HS-27A (cell line): ENCODE results near the gene OTULIN.

ENCODE experiments used
- DNase-seq: peaks from one replicate; pipeline ENCODE4 v3.0.0-alpha.2; 2012; ENCODE audit warnings: low read depth, missing footprints

OTULIN gene

DNA sequence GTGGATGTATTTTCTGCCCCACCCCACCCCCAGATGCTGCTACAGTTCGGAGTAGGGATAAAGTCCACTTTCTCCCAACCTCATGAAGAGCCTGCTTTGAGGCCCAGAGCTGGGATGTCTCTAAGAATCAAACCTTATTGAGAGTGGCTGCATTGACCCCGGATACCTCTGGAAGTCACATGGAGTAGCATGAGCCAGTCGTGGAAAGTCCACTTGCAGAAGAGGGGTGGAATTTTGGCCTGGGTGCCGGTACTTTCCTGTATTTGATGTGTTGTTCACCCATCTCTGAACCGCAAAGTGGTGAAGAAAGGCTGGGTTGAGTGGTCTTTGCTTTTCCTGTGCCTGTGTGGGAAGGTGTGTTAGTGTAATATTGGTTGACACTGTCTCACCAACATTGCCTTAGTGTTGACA lies 3.7 kb downstream of the OTULIN start:
- no peak for DNase-seq

DNA sequence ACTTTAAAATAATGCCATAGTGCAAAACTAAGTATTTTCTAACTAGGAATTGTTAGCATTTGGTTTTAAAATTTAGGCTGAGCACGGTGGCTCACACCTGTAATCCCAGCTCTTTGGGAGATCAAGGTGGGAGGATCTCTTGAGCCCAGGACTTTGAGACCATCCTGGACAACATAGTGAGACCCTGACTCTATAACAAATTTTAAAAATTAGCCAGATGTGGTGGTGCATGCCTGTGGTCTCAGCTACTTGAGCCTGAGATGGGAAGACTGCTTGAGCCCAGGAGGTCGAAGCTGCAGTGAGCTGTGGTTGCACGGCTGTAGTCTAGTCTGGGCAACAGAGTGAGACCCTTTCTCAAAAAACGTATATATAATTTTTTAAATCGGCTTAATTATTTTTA lies 4.9 kb downstream of the OTULIN start:
- no peak for DNase-seq

DNA sequence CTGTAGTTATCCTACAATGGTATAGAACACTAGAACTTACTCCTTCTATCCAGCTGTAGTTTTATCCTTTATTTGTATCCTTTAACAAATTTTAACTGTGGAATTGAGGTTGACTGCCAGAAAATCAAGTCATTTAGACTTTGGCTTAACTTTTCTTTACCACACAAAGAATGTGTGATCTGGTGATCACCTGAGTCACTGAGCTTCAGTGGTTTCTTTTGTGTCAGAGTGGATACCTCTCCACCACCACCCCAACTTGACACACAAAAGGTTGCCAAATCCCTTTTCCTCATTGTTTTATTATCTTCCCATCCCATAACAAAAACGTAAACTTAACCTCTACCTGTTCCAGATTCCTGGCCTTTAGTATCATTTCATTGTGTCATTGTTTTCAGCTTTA lies 5.5 kb downstream of the OTULIN start:
- DNase-seq = no peak

DNA sequence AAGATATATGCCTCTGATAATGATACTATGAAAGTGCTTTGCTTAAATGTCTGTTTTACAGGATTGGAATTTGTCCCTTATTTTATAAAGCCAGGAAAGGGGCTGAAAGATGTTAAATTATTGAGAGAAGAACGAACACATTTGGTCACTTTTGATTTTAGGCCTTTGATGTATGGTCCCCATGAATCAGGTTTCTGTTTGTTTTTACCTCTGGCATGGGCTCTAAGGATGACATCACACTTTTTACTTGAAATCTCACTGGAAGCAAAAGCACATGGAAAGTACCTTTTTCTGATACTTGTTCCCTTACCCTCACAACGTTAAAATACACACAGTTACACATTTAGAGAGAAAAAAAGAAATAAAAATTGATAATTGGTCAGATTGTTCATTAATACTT lies 6.9 kb downstream of the OTULIN start:
- no peak for DNase-seq

DNA sequence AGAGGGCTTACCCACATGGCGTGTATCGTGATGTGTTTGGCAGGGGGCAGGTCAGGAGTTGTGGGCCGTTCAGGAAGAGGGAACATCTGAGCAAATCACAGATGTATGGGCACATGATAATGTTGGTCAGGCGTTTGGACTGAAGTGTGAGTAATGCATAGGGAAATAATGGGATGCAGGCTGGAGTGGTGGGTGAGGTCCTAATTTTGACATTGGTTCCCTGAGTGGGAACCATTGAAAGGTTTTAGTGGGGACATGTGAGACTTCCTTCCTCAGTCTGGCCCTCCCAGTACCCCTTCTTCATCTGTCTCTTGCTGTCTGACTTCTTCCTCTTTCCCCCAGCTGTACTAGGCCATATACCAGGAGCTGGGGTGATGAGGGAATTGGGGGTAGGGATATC lies 7.6 kb downstream of the OTULIN start:
- no peak for DNase-seq

DNA sequence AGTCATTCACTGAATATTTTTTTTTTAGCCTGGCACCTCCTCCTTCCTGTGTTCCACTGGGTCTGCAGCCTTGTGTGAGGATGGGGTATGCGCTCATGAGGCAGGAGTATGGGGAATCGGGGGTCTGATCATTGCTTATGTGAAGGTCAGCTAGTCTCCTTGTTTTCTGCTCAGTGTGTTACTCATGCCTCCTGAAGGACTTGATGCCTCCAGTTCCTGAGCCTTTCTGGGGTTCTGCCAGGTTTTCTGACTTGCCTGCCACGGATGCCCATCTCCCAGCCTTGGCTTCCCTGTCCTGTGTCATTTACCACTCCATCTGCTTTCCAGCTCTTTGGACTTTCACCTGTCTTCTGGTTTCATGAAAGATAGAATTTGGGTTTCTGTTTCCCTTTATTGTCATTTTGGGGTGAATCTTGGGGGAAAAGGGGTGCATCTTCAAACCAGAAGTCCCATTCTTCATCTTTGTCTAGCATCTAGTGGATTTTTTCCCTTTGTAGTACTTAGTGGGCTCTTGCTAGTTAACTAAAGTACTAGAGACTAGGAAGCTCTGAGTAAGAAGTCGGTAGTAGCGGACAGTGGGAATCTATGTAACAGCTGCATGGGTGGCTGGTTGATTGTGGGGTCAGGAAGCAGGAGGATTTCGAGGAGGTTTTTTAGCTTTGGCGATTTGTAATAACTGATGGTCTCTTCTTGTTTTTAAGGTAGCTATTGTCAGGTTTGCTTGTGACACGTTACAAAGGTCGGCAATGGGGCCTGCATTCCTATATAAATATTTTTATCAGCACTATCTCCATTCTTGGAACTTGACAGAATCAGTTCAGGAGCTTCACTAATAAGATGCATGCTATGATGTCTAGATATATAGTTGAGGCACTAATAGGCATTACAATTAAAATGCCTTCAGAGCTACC lies 8.2 kb downstream of the OTULIN start:
- no peak for DNase-seq

DNA sequence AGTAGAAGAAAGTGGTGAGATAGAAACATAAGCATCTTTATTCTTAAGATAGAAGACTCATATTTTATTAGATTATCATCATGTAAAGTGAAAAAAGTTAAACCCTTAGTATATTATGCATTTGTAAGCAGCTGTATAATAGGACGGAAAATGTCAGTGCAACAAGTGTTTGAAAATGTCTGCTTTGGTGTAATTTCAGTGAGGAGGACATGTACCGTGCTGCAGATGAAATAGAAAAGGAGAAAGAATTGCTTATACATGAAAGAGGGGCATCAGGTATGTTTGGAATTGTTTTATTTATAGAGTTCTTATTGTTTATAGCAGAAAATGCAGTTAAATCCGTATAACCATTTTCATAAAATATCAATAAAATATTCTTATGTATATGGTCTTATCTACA lies 8.9 kb downstream of the OTULIN start:
- DNase-seq = no peak

DNA sequence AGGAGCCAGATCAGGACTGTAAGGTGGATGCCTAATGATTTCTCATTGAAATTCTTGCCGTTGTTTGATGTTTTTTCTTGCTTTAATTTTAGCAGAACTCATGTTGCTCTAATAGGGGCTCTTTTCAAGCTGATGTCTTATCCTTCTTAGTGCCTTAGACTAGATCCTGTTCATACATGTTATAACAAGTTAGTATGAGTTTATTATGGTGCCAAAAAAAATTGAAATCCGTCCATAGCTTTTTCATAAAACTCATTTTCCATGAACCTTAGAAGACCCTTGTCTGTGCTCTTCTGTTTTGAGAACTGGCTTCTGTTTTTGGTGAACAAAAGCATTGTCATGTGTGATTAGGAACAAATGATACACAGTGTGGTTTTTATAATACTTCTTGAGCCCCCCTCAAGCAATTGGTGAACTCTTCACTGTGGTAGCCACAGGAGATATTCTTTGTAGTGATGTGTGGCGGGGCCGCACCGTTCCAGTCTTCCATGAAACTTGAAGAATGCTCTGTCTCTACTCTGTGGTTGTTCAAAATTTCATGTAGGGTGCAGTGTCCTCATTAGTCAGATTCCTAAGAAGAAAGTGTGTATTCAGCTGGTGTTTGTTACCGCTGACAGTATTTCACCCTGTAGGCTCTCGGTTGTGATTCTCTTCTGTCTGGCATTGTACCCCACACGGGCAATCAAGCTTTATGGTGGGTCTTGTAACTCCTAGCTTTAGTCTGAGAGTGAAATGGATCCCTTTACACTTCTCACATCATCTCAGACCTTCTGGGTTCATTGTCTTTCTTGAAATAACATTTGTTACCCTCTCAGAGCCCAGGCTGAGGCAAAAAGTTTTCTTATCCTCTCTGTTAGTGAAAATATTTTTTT lies 10.7 kb downstream of the OTULIN start:
- no peak for DNase-seq

DNA sequence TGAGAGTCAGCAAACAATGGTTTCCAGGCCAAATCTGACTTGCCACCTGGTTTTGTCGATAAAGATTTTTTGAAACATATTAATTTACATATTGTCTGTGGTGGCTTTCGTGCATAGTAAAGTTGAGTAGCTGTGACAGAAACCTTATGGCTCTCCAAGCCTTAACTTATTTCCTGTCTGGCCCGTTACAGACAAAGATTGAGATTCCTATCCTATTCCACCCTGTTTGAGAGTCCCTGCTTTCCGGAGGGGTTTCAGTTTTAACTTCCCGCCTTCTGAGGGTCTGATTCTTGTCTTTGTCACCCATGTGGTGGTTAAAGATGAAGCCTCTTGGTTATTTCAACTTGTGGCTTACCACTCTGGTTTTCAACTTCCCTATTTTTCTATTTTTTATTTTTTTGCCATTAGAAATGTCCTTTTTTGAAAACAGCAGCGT lies 11.4 kb downstream of the OTULIN start:
- DNase-seq = no peak

DNA sequence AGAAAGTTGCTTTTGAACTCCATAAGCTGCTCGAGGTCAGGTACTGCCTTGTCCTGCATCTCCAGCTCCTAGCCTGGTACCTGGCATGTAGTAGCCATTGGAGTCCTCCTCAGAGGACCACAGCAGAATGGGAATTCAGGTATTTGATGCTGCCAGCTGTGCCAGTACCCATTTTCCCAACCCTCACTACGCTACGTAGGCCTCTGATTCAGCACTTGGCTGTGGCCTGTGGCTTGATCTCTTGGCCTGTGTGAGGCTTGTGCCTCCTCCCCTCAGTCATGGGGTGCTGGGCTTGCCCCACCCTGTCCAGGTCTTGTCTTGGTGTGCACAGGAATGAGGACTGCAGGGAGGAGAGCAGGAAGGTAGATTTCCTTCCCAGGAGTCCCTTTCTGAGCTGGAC lies 11.8 kb downstream of the OTULIN start:
- no peak for DNase-seq

DNA sequence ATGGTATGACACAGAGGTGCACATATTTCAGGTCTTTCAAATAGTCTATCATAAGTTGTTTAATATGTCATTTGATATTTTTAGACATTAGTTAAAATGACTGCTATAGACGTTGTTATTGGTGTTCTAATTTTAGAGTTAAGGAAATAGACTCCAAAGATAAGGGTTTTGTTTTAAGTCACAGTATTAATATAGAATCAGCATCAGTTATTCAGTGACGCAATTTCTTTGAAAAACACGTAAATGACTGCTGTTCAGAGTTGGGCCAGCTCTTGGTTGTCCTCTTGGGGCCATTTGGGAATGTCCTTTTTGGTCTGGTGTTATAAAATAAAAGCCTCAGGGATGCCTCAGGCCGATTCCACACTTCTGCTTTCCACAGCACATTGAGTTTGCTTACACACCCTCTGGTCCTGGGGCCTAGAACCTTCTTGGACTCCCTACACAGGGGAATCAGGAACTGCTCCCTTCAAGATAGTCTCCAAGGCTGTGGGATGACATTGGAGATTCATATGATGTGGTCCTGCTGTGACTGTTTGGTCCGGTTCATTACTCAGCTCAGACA lies 14.3 kb downstream of the OTULIN start:
- DNase-seq = no peak

DNA sequence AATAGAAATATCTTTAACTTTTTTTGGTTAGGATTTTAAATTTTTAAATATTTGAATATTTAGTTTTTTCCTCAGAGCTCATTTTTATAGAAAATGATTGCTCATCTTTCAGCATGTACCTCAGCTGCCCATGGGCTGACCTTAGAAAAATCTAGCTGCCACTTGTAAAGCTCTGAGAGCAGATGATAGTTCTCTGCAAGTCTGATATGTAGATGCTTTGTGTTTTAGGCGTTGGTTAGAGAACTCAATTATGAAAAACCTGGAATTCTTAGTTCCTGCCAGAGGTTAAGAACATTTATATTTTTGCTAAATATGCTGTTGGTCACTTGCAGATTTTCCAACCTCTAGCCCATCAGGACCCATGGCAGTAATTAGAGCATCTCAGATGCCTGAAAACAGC lies 15.1 kb downstream of the OTULIN start:
- DNase-seq = no peak

DNA sequence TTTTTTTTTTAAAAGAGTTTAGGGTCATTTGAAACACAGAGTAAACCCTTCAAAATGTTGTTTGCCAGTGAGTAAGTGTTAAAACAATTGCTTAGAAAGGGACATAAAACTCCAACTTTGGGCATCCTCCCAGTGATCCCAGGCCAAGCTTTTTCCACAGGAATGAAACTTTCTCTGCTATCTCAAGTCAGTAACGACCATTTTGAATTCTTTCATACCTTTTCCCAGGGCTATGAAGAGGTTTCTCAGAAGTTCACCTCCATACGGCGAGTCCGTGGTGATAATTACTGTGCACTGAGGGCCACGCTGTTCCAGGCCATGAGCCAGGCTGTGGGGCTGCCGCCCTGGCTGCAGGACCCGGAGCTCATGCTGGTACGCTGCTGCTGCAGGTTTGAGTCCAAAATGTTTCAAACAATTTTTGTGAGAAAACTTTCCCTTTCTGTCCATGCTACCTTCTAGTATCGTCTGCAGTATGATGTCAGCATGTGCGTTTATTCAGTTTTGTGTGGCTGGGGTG lies 16.8 kb downstream of the OTULIN start:
- DNase-seq = no peak

DNA sequence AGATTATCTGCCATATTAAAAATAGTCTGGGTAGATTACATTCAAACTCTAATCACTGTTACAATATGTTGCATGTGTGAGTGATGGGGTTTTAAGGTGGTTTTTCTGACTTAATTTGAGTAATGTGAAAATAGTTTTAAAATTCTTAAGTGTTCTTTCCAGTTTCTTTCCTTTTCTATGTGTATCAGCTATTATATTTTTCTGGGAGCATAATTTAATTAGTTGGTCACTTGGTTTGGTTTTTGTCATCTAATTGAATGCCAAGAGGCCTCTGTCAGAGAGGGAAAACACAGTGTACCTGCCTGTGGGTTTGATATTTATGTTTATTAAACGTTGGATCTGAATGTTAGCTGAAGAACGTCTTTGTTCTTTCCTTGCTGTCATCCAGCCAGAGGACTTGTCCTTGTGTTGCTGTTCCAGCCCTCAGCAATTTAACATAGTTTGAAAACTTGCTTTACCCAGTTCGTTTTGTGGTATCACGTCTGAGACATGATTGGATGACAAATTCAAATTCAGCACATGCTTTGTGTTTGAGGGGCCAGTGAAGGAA lies 19.5 kb downstream of the OTULIN start:
- no peak for DNase-seq

DNA sequence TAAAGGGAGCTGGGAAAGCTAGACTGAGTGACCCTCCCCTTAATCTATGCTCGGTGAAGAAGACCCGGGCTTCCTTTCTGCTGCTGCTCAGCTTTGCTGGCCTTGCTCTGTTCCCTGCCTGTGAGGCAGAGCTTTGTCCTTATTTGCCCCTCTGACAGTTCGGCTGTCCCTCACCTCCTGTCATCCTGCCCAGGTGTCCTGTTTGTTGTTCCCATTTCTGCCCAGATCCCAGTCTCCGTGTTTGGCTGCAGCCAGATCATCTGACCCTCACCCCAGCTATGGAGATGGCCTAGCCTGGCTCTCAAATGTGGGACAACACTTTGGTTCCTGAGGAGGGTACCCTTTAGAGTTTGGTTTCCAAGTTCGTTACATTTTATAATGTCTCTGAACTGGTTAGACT lies 20.2 kb downstream of the OTULIN start:
- DNase-seq = no peak

DNA sequence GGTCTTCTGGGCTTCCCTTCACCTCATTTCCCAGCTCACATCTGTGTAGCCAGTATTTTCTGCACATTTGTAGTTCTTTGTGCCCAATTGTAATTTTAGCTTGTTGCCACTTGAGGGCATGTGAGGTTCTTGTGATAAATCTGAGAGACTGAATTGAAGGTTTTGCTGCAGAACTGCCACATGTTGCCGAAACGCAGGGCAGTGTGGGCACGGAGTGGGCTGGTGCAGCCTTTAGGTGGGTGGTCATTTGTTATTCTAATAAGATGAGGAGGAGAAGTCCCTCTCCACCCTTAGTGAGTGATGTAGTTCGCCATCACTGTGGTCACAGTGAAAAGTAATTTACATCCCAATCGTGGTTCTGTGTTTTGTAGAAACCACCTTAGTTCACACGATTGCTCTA lies 21.2 kb downstream of the OTULIN start:
- no peak for DNase-seq

DNA sequence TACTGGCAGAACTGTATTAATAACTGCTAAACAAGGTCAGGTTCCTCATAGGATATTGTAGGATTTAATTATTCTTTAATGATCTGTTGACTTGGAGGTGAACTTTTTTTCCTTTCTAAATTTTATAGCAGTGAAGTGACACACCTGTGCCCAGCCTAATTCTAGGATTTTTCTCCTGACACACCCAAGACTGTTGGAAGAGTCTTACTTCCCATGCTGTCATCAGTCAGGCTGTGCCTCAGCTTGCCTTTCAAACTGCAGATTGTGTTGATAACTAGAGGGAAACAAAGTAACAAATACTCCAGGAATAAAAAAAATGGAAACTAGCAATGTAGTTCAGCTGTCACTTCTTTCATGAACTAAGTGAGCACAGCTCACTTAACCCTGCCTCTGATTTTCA lies 22.0 kb downstream of the OTULIN start:
- DNase-seq = no peak

DNA sequence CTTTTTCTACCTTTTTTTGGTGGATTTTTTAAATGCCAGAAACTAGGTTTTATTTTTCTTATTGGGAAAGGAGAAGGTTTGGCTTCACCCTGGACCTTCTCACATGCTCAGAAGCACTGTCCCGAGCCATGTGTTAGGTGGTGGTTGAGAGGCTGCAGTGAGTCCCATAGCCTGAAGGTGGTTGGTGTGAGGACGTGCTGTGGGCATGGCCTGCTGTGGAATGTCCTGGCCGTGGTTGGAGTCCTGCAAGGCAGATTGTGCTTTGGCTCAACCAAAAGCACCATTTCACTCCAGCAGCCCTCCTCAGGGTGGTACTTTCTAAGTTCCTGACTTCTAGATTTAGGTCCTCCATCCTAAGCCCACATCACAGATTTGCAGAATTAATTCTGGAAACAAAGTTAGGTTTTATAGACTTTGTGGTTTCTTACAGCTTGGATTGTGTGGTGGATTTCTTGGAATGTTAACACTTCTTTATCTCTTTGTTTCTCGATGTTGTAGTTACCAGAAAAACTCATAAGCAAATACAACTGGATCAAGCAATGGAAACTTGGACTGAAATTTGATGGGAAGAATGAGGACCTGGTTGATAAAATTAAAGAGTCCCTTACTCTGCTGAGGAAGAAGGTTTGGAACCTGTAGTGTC lies 22.6 kb downstream of the OTULIN start:
- no peak for DNase-seq

DNA sequence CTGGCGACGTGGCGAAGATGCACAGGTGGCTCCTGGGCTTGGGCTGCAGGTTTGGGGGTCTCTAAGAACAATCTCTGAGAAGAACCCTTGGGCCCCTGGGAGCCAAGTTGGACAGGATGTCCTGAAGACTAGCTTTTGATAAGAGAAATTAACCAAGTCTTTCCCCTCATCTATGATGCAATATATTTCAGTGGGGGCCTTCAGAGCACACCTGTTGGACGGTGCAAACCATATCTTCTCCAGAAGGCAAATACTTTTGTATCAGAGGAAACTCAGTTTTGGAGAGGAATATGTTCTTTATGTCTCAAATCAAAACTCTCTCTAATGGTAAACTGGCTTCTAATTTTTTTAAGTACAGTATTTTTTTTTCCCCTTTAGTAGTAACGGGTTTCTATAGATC lies 28.6 kb downstream of the OTULIN start:
- no peak for DNase-seq

DNA sequence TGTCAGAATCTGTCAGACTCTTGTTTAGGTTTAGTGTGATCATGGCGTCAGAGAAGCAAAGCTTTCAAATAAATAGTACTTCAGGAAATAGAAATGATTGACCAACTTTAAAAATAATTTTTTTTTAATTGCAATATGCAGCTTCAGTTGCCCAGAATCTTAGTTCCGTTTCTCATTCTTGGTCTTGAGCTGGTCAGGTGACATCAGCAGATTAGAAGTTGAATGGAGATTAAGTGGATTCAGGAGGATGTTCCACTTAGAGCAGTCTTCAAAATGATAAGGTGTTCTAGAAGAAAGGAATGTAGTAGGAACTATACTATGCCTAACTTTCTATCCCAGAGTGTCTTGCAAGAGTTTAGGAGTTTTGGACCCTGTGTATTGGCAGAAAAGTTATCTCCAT lies 30.6 kb downstream of the OTULIN start:
- no peak for DNase-seq

DNA sequence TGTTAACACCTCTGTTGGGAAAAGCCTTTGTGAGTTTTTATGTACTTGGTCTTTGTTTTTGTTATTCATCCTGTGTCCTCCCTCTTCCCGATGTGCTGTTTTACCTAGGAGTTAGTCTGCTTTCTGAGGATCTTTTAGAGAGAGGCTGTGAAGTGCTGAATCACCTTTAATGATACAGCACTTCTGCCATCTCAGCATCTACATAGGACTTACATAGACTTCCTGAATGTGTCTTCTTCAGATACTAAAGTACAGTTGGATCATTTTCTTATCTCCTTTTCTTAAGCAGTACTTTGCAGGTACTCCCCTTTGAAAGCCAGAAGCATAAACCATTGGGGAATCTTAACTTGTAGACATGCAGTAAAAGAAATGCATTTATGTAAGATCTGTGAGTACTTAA lies 31.5 kb downstream of the OTULIN start:
- DNase-seq = no peak

DNA sequence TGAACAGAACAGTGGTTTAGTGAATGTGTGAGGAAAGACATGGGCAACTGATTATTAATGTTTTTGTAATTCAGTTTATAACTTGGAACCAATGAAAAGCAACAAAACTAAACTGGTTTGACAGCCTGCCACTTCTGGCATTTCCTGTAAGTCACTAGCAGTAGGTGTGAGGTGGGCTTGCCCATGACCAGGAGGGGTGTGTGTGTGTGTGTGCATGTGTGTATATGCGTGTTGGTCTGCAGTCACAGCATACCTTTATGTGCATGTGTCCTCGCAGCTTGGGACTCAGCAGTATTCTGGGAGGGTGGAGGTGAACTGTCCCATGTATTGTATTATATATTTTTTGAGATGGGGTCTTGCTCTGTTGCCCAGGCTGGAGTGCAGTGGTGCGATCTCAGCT lies 32.3 kb downstream of the OTULIN start:
- no peak for DNase-seq
